Calu3 (cell line): ENCODE results near the gene MYT1. TPM values are rescaled to one million over a fixed set of nuclear protein-coding genes. Genes with fewer than 3 reads are reported as not detected.

ENCODE experiments used
- BruUV-seq: library from RNA; stranded (reverse); fragments of 400-500 nt; replicated peaks from 2 replicates; lab custom pipeline; 2021; lab: Mats Ljungman, UMichigan
- CTCF ChIA-PET: fragments of 300-600 bp; sonication (Branson Sonifier 250); formaldehyde crosslinking; loops from one replicate; lab custom pipeline; 2022; ENCODE audit warnings: antibody characterized with exemption; lab: Charles Lee
- DNase-seq: peaks from one replicate; pipeline ENCODE4 v3.0.0; 2022
- H3K27ac Mint-ChIP-seq: one replicate; pipeline ENCODE4 v1.8.0; 2022; ENCODE audit warnings: mixed read lengths; ENCODE audit not compliant: unreplicated experiment
- H3K27me3 Mint-ChIP-seq: one replicate; pipeline ENCODE4 v1.8.0; 2022; ENCODE audit warnings: mixed read lengths; ENCODE audit not compliant: unreplicated experiment
- H3K36me3 Mint-ChIP-seq: one replicate; pipeline ENCODE4 v1.8.0; 2022; ENCODE audit warnings: mild to moderate bottlenecking, moderate library complexity, mixed read lengths; ENCODE audit not compliant: insufficient read depth, unreplicated experiment
- H3K4me1 Mint-ChIP-seq: one replicate; pipeline ENCODE4 v1.8.0; 2022; ENCODE audit warnings: mild to moderate bottlenecking, low read depth, mixed read lengths; ENCODE audit not compliant: unreplicated experiment
- H3K4me3 Mint-ChIP-seq: one replicate; pipeline ENCODE4 v1.8.0; 2022; ENCODE audit warnings: mild to moderate bottlenecking, low read depth, moderate library complexity, mixed read lengths; ENCODE audit not compliant: unreplicated experiment
- H3K9me3 Mint-ChIP-seq: one replicate; pipeline ENCODE4 v1.8.0; 2022; ENCODE audit warnings: low read depth, mixed read lengths; ENCODE audit not compliant: unreplicated experiment
- intact Hi-C: fragments of 100-400 bp; cut with micrococcal nuclease; formaldehyde crosslinking; loops from one replicate; pipeline ENCODE4 v1.10.0; 2022; ENCODE audit not compliant: unreplicated experiment
- total RNA-seq: library from RNA; stranded (reverse); gene quantifications from 2 replicates; pipeline ENCODE4 v1.2.3, GENCODE V29; 2022
- TF ChIP-seq, protein P1 (sequence below): fragments of 200-600 bp; IDR thresholded peaks from one replicate; pipeline ENCODE4 v1.8.0; 2022; ENCODE audit warnings: antibody characterized with exemption; ENCODE audit not compliant: unreplicated experiment

Gene MYT1
- total RNA-seq, 1 experiment from 2014 or later, result 0.45 TPM

GRCh38 chr20:64167676-64168075, 3.4 kb downstream of the MYT1 start:
- peaks cover 88% of the 10 kb centered on the region for H3K27me3 Mint-ChIP-seq
- no peaks in the 10 kb centered on the region for H3K36me3 Mint-ChIP-seq
- no peak for DNase-seq
- CTCF ChIA-PET, result no interaction called here
- intact Hi-C loops, result no loop called here
- H3K4me3 Mint-ChIP-seq, result no peak overlapping the region
- TF ChIP-seq, protein P1, sequence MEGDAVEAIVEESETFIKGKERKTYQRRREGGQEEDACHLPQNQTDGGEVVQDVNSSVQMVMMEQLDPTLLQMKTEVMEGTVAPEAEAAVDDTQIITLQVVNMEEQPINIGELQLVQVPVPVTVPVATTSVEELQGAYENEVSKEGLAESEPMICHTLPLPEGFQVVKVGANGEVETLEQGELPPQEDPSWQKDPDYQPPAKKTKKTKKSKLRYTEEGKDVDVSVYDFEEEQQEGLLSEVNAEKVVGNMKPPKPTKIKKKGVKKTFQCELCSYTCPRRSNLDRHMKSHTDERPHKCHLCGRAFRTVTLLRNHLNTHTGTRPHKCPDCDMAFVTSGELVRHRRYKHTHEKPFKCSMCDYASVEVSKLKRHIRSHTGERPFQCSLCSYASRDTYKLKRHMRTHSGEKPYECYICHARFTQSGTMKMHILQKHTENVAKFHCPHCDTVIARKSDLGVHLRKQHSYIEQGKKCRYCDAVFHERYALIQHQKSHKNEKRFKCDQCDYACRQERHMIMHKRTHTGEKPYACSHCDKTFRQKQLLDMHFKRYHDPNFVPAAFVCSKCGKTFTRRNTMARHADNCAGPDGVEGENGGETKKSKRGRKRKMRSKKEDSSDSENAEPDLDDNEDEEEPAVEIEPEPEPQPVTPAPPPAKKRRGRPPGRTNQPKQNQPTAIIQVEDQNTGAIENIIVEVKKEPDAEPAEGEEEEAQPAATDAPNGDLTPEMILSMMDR, result no peak
- no peak overlapping the region for H3K27ac Mint-ChIP-seq
- no peaks in the 10 kb centered on the region for H3K9me3 Mint-ChIP-seq
- BruUV-seq, result no TSS peak
- peaks cover 7% of the 10 kb centered on the region for H3K4me1 Mint-ChIP-seq

DNA sequence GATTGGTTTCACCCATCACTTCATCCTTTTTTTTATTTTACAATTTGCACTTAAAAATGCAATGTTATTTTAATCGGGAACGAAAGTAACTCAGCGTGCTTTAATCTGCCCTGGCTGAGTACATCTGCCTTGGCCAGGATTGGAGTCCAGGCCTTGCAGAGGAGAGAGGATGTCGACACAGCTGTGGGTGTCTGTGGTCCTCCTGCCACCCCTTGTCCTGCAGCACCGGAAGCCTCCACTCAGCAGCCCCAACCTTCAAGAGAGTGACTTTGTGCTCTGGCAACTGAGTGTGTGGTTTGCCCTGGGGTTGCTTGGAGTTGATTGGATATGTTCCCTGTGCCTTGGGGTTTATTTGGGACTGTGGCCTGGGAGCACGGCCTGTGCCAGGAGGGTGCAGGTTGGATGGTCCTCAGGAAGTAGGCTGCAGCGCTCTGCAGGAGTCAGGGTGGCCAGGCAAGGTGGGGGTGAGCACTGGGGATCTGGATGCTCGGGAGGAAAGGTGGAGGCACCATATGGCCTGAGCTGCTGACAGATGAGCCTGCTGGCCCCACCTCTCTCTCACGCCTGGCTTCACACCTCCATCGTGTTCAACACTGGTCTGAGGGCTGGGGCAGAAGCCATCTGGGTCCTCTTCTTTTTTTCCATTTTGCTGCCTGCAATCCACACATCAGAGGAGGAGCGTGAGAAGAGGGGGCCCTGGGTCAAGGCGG, 4.3 kb downstream of the MYT1 start:
- no TSS peak for BruUV-seq

DNA sequence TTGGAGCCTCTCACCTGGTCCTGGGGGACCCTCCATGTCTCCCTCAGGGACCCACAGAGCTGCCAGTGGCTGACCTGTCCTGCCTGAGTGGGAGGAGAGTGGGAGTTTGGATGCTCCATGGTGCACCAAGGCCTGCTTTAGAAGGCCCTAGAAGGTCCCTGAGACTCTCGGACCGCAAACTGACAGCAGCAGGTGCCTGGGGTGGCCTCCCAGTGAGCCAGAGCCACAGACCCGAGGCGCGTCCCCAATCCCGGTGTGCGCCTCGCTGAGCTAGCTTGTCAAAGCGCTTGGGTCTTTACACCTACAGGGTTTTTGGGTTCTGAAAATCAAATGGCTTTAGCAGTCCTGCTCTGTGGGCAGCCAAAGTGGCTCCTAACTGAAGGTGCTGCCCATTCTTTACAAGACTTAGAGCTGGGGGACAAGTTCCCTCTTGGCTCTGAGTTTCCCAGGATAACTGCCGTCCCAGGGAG, 4.9 kb downstream of the MYT1 start:
- H3K27ac Mint-ChIP-seq, result no peak overlapping the region
- CTCF ChIA-PET, result no interaction called here
- TF ChIP-seq, protein P1, result no peak
- DNase-seq, result no peak
- peaks cover 88% of the 10 kb centered on the region for H3K27me3 Mint-ChIP-seq
- no peaks in the 10 kb centered on the region for H3K36me3 Mint-ChIP-seq
- H3K4me1 Mint-ChIP-seq, result peaks cover 7% of the 10 kb centered on the region
- H3K9me3 Mint-ChIP-seq, result no peaks in the 10 kb centered on the region
- no peak overlapping the region for H3K4me3 Mint-ChIP-seq
- BruUV-seq, result no TSS peak
- intact Hi-C loops, result no loop called here

More for the DNA sequence above, 4.3 kb downstream of the MYT1 start:
- intact Hi-C loops, result no loop called here
- TF ChIP-seq, protein P1, result no peak
- Mint-ChIP-seq H3K9me3 (no peaks in the 10 kb centered on the region), H3K4me3 (no peak overlapping the region), H3K27me3 (peaks cover 88% of the 10 kb centered on the region), H3K4me1 (peaks cover 7% of the 10 kb centered on the region), H3K36me3 (no peaks in the 10 kb centered on the region), H3K27ac (no peak overlapping the region)
- DNase-seq, result no peak
- CTCF ChIA-PET, result no interaction called here

- CTCF ChIA-PET, result no interaction called here
These were observed 7.0 kb downstream of the MYT1 start for GRCh38 chr20:64171211-64171610.

More at GRCh38 chr20:64171211-64171610, 7.0 kb downstream of the MYT1 start:
- peaks cover 7% of the 10 kb centered on the region for H3K4me1 Mint-ChIP-seq
- no peaks in the 10 kb centered on the region for H3K36me3 Mint-ChIP-seq
- H3K4me3 Mint-ChIP-seq, result no peak overlapping the region
- DNase-seq, result no peak
- intact Hi-C loops, result no loop called here
- TF ChIP-seq, protein P1, result no peak
- BruUV-seq, result no TSS peak
- peaks cover 73% of the 10 kb centered on the region for H3K27me3 Mint-ChIP-seq
- H3K27ac Mint-ChIP-seq, result no peak overlapping the region
- H3K9me3 Mint-ChIP-seq, result no peaks in the 10 kb centered on the region
